ENCODE results near the gene CCN2.

Gene CCN2

DNA sequence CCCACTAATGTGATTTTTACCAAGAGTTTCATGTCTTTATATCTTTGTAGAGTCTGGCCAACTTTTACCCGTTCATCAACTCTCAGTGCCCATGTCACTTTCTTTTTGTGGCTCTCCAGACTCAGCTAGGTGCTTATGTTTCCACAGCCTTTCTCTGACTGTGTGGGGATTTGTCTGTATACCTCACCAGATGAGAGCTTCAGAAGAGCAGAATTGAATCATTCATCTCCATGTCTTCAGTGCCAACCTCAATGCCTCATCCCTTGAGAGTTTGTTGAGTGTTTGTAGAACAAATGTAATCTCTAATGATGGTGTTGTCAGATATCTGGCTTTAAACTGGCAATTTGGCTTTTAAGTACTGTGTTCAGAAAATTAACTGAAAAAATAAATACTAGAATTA is 16.8 kb upstream of the CCN2 start:
- H3K4me3 ChIP-seq (ENCODE audit: low read depth, low read length), result no peak overlapping the region

DNA sequence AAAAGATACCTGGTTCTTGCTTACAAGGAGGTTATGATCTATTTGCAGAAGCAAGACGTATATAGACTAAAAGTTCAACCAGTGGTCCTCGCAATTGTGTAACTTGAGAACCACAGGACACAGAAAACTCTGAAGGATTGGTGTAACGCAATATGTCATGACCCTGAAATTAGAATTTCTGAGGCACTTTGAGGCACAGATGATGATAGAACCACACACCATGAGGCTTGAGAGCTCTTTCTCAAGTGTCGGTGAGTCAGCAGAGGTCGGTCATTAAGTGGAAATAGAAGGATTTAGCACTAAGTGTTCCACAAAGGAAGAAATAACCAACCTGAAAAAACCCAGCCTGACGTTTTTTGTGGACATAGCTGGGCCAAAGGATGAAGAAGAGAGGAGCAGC is 15.3 kb upstream of the CCN2 start:
- H3K4me3 ChIP-seq (ENCODE audit: low read depth, low read length), result no peak overlapping the region

DNA sequence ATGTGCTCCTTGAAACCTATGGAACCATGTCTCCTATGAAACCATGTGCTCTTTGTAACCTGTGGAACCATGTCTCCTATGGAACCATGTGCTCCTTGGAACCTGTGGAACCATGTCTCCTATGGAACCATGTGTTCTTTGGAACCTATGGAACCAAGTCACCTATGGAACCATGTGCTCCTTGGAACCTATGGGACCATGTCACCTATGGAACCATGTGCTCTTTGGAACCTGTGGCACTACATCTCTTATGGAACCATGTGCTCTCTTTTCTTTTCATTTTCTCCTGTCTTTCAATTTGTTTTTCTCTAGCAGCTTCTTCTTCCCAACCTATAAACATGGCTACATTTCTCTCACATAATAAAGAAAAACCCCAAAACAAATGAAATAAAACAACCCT is 11.9 kb upstream of the CCN2 start:
- H3K4me3 ChIP-seq (ENCODE audit: low read depth, low read length), result no peak overlapping the region

DNA sequence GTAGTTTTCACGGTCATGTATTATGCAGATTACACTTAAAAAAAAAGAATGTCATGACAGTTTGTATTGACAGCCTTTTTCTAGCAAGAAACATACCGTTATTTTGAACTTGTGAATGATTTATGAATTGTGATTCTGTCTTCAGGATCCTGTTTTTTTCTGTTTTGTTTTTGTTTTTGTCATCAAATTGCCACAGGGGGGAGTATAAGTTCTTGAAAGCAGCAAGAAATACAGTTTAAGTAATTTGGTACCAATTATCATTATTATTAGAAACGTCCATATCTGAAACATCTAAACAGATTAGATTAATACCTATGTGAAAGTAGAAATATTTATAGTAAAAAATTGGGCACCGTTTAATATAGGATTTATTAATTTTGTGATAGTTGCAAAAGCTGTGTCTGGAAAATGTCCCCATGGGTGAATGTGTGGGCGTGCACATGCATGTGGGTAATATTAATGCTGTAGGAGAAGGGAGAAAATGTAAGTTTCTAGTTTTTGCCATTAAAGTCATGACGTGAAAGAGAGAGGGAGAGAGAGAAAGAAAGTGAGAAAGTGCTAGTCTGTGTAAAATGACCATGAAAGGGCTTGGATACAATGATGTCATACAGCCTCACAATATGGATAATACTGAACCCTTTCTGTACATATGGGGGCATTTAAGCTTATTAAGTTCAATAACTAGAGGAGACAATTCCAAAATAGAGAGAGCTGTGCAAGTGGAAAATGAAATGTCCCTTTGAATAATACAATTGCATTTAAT is 9.4 kb upstream of the CCN2 start:
- H3K4me3 ChIP-seq (ENCODE audit: low read depth, low read length), result no peak overlapping the region

DNA sequence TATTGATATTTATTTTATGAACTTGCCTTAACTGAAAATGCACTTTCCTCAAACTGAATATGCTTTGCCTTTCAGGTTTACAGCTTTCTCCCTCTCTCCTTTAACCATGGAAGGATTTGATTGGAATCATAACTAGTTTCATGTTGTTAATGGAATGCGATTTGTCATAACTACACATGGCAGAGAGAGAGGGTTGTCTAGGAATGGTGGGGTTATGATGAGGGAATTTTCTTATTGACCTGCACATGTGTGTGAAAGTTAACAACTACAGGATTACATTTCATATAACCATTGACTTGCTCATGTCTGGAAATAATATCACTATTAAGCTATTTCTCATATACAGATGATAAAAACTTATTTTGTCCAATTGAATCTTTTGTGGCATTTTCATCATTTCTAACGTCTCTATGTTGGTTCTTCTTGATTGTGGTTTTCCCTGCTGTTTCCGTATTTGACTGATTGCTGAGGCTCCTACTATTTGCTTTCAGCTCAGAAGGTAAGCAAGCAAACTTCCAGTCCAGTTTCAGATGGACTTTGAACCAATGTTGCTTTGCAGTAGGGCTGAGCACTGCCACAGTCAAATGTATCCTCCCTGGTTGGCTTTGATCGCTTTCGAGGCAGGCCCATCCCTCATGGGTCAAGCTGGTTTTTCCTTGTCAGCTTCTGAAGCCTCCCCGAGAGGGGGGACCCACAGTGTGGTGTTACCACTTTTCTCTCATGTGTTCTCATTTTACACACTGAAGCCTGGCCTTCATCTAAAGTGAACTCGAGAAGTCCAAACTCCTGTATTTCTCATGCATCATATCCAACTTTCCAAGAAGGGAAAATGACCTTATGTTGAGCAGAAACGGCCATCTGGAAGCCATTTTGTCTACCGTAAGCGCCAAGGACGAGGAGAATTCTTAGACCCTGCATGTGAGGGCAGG is 7.6 kb upstream of the CCN2 start:
- no peak overlapping the region for H3K4me3 ChIP-seq (ENCODE audit: low read depth, low read length)

DNA sequence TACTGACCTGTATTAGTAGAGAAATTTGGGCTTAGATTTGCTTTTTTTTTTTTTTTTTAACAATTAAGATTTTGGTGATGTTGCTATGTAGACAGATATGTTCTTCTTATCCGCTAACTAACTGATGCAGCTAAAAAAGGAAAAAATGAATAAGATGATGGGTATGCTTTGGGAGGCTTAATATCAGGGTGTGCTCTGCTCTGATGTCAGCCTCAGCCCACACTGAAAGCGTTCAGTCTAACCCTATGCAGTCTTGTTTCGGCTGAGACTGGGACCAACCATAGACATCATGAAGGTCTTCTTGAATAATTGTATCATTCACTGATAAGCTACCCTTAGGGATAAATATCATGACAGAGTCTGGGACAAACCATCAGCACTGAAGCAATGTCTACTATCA is 6.9 kb upstream of the CCN2 start:
- no peak overlapping the region for H3K4me3 ChIP-seq (ENCODE audit: low read depth, low read length)

DNA sequence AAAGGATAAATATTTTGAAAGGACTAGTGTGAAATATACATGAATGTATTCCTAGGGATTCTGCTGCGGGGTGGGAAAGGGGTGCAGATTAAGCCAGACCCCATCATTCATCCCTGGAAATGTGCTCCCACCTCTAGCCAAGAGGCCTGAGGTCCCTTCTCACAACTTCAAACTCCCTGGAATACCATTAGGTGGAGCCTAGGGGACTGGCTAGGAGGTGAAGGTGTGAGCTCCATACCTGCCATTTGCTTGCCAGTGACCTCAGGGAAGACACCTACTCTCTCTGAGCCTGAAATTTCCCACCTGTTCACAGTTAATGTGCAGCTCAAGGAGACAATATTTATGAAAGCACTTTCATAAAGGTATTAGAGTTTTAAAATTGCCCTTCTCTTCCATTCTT is 4.7 kb upstream of the CCN2 start:
- H3K4me3 ChIP-seq (ENCODE audit: low read depth, low read length), result no peak overlapping the region

DNA sequence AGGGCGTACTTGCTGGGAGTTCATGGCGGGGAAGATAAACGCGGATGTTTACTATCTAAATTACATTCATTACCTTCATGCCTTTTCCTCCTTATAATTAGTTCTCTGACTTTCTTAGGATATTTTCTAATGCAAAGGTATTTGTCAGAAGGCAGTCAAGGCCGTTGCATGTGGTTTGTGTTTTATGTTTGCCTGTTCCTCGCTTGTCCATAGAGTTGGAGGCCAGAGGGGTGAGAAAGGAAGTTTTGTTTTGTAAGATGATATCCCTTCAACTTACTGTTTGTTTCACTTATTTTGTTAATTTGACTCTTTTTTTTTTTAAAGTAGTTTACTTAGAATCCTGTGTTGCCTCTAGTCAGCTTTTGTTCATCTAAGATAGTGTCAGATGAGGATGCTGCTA is 4.0 kb upstream of the CCN2 start:
- H3K4me3 ChIP-seq (ENCODE audit: low read depth, low read length), result no peak overlapping the region

DNA sequence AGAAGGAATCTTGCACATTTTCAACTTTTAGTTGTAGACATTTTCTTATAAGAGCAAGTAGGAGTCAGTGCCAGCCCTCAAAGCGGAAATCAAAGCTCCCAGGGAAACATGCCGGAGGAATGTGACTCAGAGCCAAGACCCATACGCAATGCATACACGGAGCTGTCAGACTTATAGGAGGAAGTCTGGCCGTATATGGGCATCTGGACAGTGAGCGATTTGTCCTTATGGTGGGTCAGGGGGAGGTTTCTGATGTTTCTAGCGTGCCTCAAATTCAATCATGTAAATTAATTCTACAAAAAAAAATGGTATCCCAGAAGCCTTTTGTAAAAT is 3.6 kb upstream of the CCN2 start:
- no peak overlapping the region for H3K4me3 ChIP-seq (ENCODE audit: low read depth, low read length)

DNA sequence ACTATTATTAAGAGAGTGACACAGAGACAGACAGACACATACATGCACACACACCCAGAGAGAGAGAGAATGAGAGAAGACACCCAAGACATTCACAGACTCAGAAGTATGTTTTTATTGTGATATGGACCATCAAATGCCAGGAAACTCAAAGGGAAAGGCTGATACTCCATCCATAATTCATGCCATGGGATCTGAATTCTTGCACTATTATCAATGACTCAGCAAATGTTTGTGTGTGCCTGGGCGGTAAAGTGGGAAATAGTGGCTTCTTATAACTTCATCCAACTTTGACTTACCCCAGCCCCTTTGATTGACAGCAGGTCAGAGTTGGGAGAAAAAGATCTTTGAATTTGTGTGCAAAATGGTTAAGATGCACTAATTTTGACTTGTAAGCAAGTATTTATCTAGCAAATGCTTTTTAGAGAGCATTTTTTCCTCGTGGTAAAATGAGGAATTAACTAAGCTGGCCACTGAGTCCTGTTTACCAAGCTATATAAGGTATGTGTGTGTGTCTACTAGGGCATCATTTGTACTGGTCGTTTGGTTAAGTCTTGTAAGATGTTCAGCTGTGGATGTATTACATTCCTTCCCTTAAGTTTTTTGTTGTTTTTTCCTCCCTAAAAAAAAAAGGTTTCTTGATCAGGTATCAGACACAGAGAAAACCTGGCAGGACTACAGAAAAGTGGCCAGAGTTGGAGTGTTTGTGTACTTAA is 3.0 kb upstream of the CCN2 start:
- no peak overlapping the region for H3K4me3 ChIP-seq (ENCODE audit: low read depth, low read length)

DNA sequence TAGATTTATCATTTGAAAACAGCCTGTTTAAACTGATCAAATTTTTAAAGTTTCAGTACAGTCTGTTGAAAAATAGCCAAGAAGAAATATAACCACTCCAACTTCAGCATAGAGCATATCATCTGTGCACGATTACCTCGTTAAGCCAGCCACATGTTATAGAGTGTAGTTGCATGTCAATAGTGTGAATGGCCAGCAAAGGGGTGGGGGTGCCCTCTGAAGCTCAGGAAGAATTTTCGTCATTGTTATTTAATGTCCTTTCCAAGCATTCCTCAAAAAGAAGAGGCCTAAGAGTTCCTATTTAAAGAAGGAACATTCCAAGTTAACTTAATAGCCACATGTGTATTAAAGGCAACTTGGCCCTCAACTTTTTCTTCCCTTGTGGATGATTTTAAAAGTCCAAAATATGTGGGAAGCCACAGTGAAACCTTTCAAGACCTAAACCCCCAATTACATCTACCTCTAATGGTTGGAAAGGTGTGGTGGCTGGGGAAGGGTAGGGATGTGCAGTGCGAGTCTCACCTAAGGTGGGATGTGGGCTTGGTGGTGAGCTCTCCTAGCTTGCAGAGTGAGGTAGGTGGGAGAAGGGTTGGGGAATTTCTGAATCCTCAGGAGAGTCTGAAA is 1.8 kb upstream of the CCN2 start:
- H3K4me3 ChIP-seq (ENCODE audit: low read depth, low read length), result no peak overlapping the region

DNA sequence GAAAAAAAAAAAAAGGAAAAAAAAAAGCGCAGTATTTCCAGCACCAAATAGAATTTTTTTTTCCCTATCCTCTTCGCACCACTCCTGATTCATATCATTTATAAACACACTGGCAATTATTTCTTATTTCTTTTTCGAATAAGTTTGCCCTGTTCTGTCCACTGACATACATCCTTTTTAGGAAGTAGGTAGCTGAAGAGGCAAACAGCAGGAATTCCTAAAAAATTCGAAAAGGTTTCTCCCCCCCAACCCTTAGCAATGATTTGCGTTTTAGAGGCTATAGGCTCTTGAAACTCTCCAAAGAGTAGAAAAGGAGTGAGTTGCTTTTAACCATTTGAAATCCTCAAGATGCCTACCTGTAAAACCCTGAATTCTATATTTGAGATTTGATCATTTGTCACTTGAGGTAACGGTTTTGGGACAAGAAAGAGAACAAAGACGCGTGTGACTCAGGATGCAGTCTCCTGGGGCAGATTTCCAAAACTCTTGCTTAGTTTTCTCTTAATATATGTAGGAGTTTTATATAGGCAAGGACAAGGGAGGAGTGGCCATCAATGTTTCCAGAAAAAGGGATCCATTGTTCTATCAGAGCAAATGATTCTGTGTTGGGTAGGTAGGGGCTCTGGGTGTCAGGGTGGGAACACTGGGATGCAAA is 531 bp upstream of the CCN2 start:
- no peak overlapping the region for H3K4me3 ChIP-seq (ENCODE audit: low read depth, low read length)

DNA sequence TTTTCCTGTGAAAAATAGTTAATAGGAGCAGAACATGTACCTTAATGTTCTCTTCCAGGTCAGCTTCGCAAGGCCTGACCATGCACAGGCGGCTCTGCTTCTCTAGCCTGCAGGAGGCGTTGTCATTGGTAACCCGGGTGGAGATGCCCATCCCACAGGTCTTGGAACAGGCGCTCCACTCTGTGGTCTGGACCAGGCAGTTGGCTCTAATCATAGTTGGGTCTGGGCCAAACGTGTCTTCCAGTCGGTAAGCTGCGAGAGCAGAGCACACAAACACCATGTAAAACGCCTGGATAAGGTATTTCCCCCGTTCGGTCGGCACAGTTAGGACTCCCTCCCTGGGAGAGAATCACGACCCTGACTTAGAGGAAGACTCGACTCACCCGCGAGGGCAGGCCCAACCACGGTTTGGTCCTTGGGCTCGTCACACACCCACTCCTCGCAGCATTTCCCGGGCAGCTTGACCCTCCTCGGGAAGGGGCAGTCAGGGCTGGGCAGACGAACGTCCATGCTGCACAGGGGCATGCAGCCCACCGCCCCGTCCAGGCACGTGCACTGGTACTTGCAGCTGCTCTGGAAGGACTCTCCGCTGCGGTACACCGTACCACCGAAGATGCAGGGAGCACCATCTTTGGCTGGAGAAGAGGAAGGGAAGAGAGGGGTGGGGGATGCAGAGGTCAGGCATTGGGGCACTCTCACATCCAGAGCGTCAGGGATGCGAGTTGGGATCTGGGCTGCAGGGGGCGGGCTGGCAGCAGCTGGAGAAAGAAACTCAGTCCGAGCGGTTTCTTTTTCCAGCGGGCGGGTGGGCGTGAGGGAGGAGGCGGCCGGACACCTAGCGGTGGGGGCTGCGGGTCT is 1.0 kb downstream of the CCN2 start:
- H3K4me3 ChIP-seq (ENCODE audit: low read depth, low read length), result peak overlapping the region; percentile 90

DNA sequence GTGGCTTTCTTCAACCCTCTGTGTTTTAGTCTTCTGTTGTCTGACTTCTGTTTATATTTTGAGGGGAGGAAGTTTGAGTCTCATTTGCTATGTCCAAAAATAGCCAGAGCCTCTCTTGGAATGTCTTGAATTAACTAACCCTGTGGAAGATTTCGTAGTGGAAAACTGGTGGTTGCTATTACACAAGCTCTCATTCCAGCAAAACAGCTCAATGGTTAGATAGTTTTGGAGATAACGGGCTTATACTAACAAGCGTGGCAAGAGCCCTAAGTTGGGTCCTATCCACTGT is 1.6 kb downstream of the CCN2 start:
- peak overlapping the region; percentile 90 for H3K4me3 ChIP-seq (ENCODE audit: low read depth, low read length)

DNA sequence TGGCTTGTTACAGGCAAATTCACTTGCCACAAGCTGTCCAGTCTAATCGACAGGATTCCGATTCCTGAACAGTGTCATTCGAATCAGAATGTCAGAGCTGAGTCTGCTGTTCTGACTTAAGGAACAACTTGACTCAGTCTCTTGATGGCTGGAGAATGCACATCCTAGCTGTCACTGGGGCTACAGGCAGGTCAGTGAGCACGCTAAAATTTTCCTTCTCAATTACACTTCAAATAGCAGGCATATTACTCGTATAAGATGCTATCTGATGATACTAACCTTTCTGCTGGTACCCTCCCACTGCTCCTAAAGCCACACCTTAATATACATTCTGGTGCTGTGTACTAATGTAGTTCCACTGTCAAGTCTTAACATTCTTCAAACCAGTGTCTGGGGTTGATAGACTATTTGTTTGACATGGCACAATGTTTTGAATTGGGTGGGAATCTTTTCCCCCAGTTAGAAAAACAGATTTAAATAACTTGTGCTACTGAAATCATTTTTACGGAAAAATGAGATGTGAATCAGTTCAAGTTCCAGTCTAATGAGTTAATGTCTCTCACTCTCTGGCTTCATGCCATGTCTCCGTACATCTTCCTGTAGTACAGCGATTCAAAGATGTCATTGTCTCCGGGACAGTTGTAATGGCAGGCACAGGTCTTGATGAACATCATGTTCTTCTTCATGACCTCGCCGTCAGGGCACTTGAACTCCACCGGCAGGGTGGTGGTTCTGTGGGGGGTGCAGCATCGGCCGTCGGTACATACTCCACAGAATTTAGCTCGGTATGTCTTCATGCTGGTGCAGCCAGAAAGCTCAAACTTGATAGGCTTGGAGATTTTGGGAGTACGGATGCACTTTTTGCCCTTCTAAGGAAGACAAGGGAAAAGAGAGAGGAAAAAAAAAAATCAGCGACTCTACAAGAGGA is 2.2 kb downstream of the CCN2 start:
- peak overlapping the region; percentile 90 for H3K4me3 ChIP-seq (ENCODE audit: low read depth, low read length)

DNA sequence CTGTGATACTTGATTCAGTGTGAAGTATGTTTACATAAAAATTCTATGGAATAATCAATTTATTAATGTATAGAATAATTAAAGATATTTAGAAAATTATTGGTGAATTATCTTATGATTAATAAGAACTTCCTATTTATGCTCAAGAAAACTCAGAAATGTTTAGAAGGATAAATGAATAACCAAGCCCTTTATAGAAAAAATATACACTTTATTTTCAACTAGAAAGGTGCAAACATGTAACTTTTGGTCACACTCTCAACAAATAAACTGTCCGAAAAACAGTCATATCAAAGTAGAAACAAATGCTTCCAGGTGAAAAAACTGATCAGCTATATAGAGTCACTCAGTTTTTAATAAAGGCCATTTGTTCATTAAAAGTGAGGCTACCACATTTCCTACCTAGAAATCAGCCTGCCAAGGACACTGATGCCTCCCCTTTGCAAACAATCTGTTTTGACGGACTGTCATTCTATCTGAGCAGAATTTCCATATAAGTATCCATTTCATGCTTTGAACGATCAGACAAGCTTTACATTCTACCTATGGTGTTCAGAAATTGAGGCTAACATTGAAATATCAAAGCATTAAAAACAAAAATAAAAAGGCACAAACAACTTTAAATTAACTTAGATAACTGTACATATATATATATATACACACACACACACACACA is 3.0 kb downstream of the CCN2 start:
- no peak overlapping the region for H3K4me3 ChIP-seq (ENCODE audit: low read depth, low read length)

DNA sequence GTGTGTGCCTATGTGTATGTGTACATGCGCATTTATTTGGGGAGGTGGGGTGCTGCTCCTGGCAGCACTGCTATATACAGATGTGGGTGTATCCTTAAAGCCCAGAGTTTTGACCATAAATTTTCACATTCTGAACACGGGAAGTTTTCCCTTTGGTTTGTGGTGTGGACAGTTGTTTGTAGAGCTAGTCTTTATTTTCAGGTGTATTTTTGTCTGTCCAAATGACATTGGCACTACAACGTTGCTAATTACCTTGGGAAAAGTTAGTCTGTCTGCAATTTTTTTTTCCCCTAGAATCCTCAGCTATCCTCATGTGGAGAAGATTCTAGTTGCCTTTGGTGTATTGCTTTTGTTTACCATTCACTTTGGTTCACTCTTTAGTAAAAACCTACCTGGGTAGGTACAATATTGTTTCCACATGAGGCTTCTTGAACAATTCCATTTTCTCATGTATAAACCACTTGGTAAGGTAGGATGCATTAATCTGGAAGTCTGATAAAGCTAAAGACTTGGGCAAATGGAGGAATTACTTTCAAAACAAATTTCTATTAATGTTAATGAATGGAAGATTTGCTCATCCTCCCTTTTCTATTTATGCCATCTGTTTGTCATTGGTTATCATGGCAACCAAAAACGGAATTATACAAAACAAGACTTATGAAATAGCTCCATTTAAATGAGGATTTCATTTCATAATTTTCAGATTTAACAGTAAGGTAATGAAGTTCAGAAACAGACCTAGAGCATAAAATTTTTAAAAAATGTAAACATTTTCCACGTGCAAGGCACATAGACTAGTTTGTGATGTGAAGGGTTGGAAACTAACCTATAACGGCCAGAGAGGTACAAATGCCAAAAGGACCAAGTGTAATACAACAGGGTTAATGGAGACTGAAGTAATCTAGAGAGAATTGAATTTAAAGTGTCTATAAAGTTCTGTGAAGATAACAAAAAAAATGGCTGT is 3.9 kb downstream of the CCN2 start:
- H3K4me3 ChIP-seq (ENCODE audit: low read depth, low read length), result no peak overlapping the region
